Measurements from ENCODE around the gene C10orf90.

DNA sequence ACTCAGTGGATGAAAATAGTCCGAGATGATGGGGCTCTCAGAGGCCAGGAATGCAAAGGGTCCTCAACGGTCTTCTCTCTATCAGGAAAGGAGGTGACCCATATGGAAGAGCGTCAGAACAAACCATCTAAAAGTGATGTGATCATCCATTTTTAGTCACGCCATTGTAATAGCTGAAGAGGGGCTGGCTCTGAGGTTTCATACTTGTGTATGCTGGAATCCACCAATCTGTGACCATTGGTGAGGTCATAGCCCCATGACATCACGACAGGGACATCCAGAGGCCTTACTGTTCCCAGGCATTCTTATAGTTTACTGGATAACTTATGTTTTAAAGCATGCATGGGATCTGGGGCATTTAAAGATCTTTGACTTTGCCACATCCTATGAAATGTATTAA, 83.6 kb downstream of the C10orf90 start:
- TF ChIP-seq, protein P1, sequence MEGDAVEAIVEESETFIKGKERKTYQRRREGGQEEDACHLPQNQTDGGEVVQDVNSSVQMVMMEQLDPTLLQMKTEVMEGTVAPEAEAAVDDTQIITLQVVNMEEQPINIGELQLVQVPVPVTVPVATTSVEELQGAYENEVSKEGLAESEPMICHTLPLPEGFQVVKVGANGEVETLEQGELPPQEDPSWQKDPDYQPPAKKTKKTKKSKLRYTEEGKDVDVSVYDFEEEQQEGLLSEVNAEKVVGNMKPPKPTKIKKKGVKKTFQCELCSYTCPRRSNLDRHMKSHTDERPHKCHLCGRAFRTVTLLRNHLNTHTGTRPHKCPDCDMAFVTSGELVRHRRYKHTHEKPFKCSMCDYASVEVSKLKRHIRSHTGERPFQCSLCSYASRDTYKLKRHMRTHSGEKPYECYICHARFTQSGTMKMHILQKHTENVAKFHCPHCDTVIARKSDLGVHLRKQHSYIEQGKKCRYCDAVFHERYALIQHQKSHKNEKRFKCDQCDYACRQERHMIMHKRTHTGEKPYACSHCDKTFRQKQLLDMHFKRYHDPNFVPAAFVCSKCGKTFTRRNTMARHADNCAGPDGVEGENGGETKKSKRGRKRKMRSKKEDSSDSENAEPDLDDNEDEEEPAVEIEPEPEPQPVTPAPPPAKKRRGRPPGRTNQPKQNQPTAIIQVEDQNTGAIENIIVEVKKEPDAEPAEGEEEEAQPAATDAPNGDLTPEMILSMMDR (conservative IDR thresholded peaks at IDR 0.05), result no peak
- TF ChIP-seq EZH2 (IDR thresholded peaks at IDR 0.05; ENCODE audit: low read depth), result no peak

All from PC-9 (cell line).